Activated CD8-positive, alpha-beta memory T cell treated with anti-CD3 and anti-CD28 coated beads for 36 hours (primary cell): ENCODE data around the gene AIG1. TPM values are rescaled to one million over a fixed set of nuclear protein-coding genes. Genes with fewer than 3 reads are reported as not detected.

ENCODE experiments used
- CTCF ChIA-PET: fragments of 350-600 bp; sonication (Branson Sonifier 250); formaldehyde crosslinking; loops from one replicate; lab custom pipeline; 2021; ENCODE audit warnings: antibody characterized with exemption; lab: Charles Lee
- POLR2A ChIA-PET: fragments of 350-600 bp; sonication (Branson Sonifier 250); formaldehyde crosslinking; loops from one replicate; lab custom pipeline; 2021; ENCODE audit warnings: antibody characterized with exemption; lab: Charles Lee
- total RNA-seq, 2 experiments: library from RNA; stranded (reverse); gene quantifications; one replicate each; pipeline ENCODE4 v1.2.3, GENCODE V29; 2021

Gene AIG1
- total RNA-seq, 2 experiments from 2014 or later = 11.1 to 11.2 TPM

DNA sequence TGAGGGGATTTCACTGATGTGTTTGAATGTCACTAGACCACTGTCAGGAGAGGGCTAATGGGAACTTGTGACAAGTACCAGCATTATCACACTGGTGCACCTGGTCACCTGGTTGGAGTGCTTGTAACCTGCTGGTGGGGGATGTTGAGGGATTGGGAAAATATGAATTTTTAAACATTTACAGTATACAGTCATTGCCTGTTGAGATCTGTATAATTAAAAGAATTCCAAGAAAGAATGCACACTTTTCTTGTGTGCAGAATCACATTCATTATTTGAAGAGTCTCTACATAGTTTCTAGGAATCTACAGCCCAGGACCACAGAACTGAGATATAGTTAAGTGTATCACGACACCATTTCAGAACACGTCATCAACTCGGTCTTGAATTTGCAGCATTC is 118.4 kb downstream of the AIG1 start:
- ChIA-PET CTCF (no interaction called here), POLR2A (no interaction called here)

DNA sequence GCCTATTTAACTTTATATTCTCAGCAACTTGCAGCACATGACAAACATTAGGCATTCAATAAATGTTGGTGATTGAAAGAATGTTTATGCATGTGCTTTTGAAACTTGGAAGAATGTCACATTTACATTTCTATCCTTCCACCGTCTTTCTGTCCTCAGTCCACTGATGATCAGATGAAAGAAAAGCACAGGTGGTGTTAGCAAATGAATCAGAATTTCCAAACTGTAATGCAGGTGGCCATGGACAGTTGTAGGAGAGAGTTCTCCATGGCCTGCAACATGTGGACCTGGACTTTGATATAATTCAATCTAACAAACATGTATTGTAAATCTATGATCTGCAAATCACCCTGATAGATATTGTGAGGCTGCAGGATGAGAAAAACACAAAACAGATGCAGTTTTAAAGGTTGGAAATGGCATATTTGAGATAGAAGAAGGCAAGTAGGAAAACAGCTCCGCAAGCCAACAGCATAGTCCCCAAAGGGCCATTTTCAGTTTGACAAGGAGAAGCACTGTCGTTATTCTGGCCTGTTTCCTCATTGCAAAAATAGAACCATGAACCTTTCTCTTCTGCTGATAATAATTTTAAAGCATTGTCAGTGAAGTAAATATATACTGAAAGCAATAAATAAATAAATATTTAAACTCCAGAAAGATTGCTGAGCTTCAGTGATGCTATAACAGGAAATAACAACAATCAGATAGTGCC is 119.4 kb downstream of the AIG1 start:
- ChIA-PET POLR2A (no interaction called here), CTCF (no interaction called here)

DNA sequence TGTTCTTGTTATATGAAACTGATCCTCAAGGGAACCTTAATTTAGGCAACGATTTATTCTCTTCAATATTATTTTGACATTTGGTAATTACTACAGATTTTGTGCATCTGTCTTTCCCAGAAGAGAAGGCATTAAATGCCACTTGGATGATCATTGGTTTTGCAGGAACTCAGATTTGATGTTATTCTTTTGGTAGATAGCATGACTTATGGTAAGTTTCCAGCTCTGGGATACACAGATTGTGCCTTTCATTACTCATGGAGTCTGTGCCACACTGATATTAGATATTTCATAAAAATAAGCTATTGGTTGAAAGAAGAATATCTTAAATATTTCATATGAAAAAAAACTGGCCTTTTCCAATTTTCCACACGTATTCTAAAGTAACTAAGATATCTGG is 120.1 kb downstream of the AIG1 start:
- CTCF ChIA-PET = no interaction called here
- POLR2A ChIA-PET = no interaction called here

DNA sequence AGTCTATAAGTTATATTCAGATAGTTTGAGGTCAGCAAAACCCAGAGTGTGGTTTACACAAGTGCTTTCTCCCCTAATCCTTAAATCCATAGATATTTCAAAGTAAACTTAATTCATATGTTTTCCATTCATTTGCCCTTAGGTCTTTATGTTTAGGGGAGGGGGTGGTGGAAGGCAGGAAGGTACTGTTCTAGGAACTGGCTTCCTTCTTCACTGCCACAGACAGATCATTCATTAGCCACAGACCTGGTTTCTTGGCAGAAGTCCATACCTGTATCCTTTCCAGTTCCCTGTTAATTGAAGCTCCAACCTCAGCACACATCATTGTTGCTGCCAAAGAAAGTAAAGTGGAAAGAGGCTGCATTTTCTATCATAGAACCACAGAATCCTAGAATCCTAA is 123.0 kb downstream of the AIG1 start:
- POLR2A ChIA-PET = no interaction called here

DNA sequence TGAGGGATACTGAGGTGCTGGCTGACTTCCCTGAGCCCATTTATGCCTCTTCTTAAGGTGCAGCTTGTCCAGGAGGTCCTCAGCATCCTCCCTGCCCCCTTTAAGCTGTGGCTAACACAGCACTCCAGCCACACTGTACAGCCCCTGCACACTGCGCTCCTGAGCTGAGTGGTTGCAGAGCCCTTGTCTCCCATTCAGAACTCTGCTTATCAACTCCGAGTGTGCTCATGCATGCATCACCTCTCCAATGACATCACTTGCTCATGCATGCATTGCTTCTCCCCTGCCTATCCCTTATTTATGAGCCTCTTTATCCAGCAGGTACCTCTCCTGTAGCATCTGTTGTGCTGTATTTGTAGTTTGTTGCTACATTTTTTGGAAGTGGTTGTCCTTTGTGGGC is 124.6 kb downstream of the AIG1 start:
- ChIA-PET POLR2A (no interaction called here), CTCF (no interaction called here)

More for the DNA sequence above, 123.0 kb downstream of the AIG1 start:
- CTCF ChIA-PET = no interaction called here

DNA sequence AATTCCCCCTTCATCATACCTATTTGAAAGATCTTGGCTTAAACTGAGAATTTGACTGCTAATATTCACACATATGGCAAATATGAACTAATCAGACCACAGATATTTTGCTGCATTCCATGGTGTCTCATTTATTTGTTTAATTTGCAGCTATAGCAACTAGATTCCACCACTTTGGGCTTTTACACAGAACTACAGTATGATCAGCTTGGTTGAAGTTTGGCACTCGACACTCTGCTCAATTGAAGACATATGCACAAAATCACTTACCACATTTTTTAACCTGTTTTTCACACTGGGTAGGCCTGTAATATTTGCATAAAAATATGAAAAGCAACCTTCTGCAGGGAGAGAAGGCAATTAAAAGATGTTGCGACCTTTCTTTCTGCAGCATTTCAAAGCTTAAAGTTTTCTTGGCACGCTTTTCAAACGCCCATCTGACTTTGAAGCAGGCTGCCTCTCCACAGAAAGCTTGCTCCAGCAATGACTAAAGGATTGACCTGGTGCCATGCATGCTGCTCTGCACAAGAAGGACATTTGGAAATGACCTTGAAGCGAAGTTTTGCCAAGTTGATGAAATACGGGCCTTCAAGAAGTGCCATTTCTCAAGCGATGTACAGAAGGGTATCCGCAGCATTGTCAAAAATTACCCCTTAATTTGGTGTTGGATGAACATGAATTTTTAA is 126.7 kb downstream of the AIG1 start:
- POLR2A ChIA-PET = no interaction called here
- CTCF ChIA-PET = no interaction called here

DNA sequence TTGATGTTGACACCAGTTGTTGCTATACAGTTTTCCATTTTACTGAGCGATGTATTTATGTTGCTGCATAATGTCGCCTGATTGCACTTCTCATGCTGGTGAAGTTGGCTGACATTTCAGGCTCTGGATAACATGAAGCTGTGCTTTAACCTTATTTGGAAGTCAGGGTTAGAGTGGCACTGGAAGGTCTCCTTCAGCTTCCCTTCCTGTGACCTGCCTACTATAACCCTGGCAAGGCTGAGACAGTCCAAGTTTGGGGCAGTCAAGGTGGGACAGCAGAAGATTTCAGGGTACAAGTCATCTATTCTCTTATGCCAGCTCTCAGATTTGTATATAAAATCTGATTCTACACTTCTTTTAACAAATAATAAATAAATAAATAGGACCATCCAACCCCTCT is 127.6 kb downstream of the AIG1 start:
- ChIA-PET POLR2A (no interaction called here), CTCF (no interaction called here)

DNA sequence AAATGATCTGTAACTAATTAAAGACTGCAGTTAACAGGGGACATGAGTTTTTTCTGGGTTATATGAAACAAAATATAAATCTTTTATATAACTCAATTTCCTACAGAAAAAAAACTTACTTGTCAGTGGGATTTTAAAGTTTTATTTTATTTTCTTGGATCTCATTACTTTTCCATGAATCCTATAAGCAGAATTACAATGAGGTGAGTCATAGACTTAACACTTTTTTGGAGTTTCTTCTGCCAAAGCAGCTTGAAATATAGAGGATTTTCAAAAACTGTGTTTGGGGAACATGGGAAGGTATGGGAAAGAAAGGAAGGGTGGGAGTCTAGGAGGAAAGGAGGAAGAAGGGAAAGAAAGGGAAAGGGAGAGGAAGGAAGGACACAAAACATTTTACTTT is 130.7 kb downstream of the AIG1 start:
- ChIA-PET CTCF (interaction anchor here (0.6 kb wide), 1 partner anchor 50 kb away, joined by 3 read pairs; no protein-coding TSS in a partner anchor), POLR2A (interaction anchor here (0.6 kb wide), 1 partner anchor 674 kb away, joined by 3 read pairs; no protein-coding TSS in a partner anchor)

DNA sequence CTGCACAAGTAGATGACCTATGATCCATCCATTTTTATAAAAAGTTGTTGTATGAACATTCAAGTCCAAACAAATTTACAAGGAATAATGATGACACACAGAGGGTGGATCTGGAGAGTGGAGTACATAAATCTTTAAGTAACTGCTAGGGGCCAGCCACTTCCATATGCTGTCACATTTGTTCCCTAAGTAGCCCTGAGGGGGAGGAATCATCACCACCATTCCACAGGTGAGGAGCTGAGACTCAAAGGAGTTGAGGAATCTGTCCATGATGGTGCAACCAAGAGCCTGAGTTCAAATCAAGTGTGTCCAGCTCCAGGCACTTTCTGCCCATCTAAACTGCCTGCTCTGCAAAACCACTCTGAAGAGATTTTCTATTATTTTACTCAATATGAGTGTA is 132.1 kb downstream of the AIG1 start:
- CTCF ChIA-PET = no interaction called here
- POLR2A ChIA-PET = no interaction called here

DNA sequence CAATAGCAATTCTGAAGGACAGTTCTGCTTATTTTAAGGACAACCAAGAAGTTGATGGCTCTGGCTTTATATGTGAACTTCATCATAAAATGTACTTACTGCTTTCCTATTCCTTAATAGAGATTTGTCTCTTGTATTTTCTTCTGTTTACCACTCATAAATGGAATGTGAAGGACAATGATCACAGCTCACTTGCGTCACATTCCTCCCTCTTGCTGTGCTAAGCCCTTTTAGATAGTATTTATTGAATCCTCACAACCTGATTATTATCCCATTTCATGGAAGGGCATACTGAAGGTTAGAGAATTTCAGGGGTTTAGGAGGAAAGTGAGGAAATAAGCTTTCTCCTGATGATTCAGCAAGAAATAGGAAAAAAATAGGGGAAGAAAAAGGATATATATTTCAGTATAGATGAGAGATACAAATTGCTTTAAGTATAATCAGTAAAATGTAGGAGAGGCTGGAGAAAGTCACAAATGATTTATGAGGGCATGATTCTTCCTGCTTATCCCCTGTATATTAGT is 132.9 kb downstream of the AIG1 start:
- ChIA-PET CTCF (no interaction called here), POLR2A (no interaction called here)

DNA sequence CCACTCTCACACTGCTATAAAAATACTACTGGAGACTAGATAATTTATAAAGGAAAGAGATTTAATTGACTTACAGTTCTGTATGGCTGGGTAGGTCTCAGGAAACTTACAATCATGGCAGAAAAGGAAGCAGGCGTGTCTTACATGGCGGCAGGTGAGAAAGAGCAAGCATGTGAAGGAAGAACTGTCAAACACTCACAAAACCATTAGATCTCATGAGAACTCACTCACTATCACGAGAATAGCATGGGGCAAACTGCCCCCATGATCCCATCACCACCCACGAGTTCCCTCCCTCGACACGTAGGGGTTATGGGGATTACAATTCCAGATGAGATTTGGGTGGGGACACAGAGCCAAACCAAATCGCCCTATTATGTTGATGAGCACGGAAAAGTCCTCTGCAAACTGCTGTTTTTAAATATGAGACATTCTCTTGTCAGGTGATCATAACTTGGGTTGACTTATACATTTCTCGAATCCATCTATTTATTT is 133.5 kb downstream of the AIG1 start:
- CTCF ChIA-PET = no interaction called here
- POLR2A ChIA-PET = no interaction called here

DNA sequence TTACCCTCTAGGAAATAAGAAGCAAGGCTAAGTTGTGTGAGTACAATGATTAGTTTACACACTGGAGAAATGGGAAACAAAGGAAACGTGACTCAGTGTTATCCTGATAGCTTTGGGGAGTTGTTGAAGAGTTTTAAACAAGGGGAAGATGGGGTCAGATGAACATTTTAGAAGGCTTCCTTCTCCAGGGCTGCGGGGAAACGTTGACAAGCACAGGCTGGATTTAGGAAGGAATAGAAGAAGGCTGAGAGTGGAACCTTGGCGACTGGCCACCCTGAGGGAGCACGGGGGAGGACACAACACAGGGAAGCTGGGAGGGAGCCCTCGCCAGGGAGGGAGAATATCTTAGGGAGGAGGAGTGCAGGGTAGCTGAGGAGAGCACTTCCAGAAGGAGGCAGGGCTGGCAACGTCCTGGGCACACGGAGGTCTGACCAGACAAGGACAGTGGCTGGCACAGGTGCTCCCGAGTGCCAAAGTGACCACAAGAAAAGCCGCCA is 134.7 kb downstream of the AIG1 start:
- ChIA-PET POLR2A (no interaction called here), CTCF (no interaction called here)

DNA sequence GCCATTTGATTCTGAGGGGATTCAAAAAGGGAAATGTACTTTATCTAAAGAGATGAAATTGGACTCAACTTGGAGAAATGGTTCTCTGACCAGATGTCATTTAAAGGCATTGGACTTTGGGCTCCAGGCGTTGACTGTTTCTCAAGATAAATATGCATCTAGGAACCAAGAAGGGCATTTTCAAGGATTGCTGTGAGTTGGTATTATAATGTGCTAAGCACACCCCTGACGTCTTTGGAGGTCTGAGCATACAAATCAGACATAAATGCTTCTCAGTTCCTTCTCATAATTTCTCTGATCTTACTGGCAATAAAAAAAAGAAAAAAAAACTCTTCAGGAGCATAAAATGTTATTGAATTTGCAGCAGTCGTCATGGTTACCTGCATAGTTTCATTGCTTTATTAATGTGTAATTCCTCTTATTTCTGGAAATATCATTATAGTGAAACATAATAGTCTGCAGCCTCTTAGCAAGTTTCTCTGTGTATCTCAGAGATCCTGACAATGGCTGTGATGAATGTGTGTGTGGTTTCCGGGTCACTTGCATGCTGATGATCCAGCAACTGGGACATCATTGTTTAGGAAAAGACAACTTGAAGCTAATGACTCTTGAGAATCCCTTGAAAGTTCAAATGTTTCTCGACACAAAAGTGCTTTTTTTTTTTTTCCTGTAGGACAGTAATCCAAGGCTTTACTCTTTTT is 136.0 kb downstream of the AIG1 start:
- CTCF ChIA-PET = no interaction called here
- POLR2A ChIA-PET = no interaction called here

DNA sequence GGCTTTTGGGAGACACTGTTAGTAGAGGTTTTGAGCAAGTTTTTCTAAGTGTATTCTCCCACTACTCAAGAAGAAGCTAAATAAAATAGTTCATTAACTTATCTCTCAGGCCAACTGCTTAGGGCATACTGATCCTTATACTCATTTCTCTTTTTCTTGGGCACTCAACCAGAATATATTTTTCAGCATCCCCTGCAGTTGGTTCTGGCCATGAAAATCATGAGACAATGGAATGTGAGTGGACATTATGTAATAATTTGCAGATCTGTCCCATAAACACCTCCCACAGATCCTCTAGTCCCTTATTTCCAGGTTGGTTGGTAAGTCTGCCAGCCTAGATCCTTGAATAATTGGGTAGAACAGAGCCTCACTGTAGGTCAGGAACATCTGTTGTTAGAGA is 136.7 kb downstream of the AIG1 start:
- ChIA-PET POLR2A (no interaction called here), CTCF (no interaction called here)

DNA sequence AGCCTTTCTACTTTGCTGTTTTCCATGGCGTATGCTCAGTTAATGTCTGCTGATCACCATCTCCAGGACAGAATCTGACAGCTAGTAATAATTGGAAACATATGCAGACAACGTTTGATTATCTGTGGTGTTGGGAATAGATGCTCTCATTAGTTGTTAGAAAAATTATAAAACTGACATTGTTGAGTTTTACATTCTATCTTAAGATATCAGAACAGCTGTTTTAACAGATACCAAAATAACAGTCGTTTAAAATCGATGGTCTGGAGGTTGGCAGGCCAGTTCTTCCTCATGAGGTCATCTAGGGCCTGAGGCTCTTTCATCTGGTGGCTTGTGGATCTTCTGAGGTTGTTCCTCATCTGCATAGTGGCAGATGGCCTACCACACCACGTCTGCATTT is 137.6 kb downstream of the AIG1 start:
- ChIA-PET POLR2A (no interaction called here), CTCF (no interaction called here)

DNA sequence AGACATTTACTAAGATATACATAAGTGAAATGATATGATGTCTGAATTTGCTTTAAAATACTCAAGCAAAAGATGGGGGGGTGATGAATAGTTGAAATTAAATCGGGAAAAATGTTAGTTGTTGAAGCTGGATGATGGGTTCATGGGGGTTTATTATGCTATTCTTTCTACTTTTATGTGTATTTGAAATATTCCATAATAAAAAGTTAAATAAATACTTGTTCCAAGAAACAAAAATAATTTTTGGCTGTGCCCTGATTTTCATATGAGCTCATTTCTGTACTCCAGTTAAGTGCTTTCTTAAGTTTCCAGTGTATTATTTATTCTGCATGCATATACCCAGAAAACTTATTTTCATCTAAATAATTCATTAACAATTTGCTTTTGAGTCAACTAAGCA is 138.6 kb downstream of the AIG1 start:
- ChIA-PET POLR2A (no interaction called here), CTCF (no interaction called here)

DNA sequence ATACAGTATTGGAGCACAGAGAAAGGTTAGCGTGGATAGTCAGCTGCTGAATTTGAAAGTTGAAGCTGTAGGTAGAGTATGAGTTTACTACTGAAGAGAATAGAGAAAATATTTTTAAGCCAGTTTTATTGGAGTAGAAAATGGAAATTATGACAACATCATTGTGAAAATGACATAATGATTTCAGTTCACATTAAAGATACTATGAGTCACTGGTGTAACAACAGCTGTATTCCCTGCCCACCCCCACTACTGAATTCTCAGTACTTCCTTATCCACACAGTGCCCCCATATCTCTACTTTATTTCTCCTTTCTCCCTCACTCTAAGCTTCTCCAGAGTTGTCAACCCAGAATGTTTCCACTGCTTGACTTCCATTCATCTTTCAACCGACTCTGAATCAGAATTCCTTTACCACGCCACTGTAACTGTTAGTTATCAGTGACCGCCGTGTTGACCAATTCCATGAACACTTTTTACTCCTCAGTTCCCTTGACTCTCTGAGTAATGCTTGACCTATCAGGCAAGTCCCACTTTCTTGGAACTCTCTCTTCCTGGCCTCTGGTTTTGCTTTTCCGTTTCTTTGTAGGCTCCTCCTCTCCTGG is 139.6 kb downstream of the AIG1 start:
- POLR2A ChIA-PET = no interaction called here
- CTCF ChIA-PET = interaction anchor here (0.8 kb wide), 1 partner anchor 25 kb away, joined by 3 read pairs; no protein-coding TSS in a partner anchor

DNA sequence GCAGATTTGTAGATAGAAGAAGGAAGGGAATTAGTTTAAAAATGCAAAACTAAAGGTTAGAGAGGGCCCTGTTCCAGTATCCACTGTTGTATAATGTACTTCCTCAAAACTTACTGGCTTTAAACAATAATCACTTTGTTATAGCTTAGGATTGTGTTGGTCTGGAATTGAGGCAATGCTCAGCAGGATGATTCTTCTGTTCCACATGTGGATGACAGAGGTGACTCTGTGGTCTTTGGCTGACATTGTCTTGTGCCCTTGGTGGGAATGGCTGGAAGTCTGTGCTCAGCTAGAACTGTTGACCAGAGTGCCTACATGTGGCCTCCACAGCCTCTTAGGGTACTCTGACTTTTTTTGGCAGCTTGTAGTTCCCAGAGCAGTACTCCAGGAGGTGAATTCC is 143.4 kb downstream of the AIG1 start:
- CTCF ChIA-PET = no interaction called here
- POLR2A ChIA-PET = no interaction called here

DNA sequence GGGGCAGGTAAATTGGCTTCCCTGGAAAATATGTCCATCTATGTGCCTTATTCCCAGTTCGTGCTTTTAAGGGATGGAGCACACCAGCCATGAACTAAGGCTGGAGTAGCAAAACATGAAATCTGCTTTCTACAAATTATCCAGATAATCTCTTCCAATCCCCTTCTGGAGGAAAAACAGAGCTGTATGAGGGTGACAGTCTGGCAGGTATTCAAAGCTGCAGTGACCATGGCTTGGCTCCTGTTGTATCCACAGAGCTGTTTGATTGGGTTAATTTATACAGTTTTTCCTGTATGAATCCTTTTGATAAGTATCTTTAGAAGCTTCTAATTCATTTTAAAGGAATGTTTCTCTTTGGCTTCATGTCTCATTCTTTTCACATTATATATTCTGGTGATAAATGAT is 144.4 kb downstream of the AIG1 start:
- CTCF ChIA-PET = no interaction called here
- POLR2A ChIA-PET = no interaction called here

DNA sequence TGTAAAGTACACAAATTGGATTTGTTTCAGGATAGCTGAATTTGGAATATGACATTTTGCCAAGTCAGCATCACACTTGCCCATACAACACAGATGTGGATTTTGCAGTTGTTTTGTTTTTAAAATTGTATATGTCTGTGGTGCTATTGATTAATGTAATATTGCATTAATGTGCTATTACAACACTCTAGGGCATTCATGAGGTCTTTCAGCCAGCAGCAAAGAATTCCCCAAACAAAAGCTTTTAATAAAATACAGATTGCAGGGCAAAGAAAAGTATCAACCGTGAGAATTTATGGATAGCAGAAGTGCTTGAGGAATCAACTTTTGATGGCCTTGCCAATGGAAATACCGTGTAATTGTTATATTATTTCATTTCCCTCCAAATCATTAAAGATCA is 144.9 kb downstream of the AIG1 start:
- CTCF ChIA-PET = no interaction called here

More for the DNA sequence above, 144.9 kb downstream of the AIG1 start:
- POLR2A ChIA-PET = no interaction called here
